Measurements from ENCODE around the gene COX19.
A peak's percentile ranks its signal among the peaks of the same experiment; 100 is the strongest.
"Not testable (repeated sequence)": the region's sequence is repeated elsewhere in the genome, so short reads cannot be mapped to it uniquely, and the experiment has no call there.

Gene COX19

GRCh38 chr7:943793-944192 lies 31.6 kb downstream of the COX19 start:
- not testable (repeated sequence) for DNase-seq

GRCh38 chr7:940599-941408 lies 34.5 kb downstream of the COX19 start:
- peak; percentile 40 to 74 for DNase-seq

- no peak for DNase-seq
Observed at GRCh38 chr7:939843-940242, 35.5 kb downstream of the COX19 start.

GRCh38 chr7:938546-939185 lies 36.7 kb downstream of the COX19 start:
- DNase-seq, result no peak

- no peak for DNase-seq
Observed at GRCh38 chr7:937856-938484, 37.4 kb downstream of the COX19 start.

- DNase-seq, result no peak
Observed at GRCh38 chr7:936386-937054, 38.8 kb downstream of the COX19 start.

- no peak for DNase-seq
Observed at GRCh38 chr7:935874-936385, 39.4 kb downstream of the COX19 start.

- no peak for DNase-seq
Observed at GRCh38 chr7:935164-935873, 40.0 kb downstream of the COX19 start.

GRCh38 chr7:934469-935163 lies 40.7 kb downstream of the COX19 start:
- DNase-seq, result no peak

GRCh38 chr7:932651-932975 lies 42.7 kb downstream of the COX19 start:
- no peak for DNase-seq

- no peak for DNase-seq
Observed at GRCh38 chr7:931871-932650, 43.3 kb downstream of the COX19 start.

GRCh38 chr7:930975-931758 lies 44.2 kb downstream of the COX19 start:
- peak; percentile 62 to 64 for DNase-seq

- DNase-seq, result no peak
Observed at GRCh38 chr7:929311-929711, 46.0 kb downstream of the COX19 start.

GRCh38 chr7:927031-927671 lies 48.2 kb downstream of the COX19 start:
- no peak for DNase-seq

- DNase-seq, result no peak
Observed at GRCh38 chr7:926061-927030, 49.0 kb downstream of the COX19 start.

- peak in 1 of 2 donors; percentile 31 for DNase-seq
Observed at GRCh38 chr7:925601-926000, 49.7 kb downstream of the COX19 start.

- peak; percentile 48 to 74 for DNase-seq
Observed at GRCh38 chr7:924541-925231, 50.7 kb downstream of the COX19 start.

GRCh38 chr7:924042-924441 lies 51.3 kb downstream of the COX19 start:
- not testable (repeated sequence) for DNase-seq
